ENCODE results near the gene PIK3R3.

Gene PIK3R3

GRCh38 chr1:45995298-45995697, 137.1 kb downstream of the PIK3R3 start:
- no peak overlapping the region for H3K27ac ChIP-seq
- no peak for DNase-seq
- H3K4me3 ChIP-seq (ENCODE audit: low read depth, low read length) = no peak overlapping the region
- no peak for TF ChIP-seq CTCF (IDR thresholded peaks at IDR 0.05; ENCODE audit: low read depth, low read length, missing control alignments)
- no peaks in the 10 kb centered on the region for H3K36me3 ChIP-seq (replicated peaks)
- in situ Hi-C loops (cut with HindIII; ENCODE audit: low pct_ligation_motif_present, low sequenced_read_pairs) = no loop called here
- H3K27me3 ChIP-seq (replicated peaks) = no peaks in the 10 kb centered on the region

GRCh38 chr1:45994423-45994822, 138.0 kb downstream of the PIK3R3 start:
- H3K27ac ChIP-seq = no peak overlapping the region
- in situ Hi-C loops (cut with HindIII; ENCODE audit: low pct_ligation_motif_present, low sequenced_read_pairs) = no loop called here
- H3K36me3 ChIP-seq (replicated peaks) = no peaks in the 10 kb centered on the region
- no peak overlapping the region for H3K4me3 ChIP-seq (ENCODE audit: low read depth, low read length)
- no peaks in the 10 kb centered on the region for H3K27me3 ChIP-seq (replicated peaks)
- TF ChIP-seq CTCF (IDR thresholded peaks at IDR 0.05; ENCODE audit: low read depth, low read length, missing control alignments) = no peak
- no peak for DNase-seq

Measured in brain microvascular endothelial cell (primary cell).